Measurements from ENCODE around the gene CDHR4.

Gene CDHR4

GRCh38 chr3:49799761-49800160 is at the start of gene CDHR4:
Gene CDHR4 (minus strand): TSS chr3:49799873. CDS start chr3:49799812, 61 bp downstream.
- DNase-seq (ENCODE audit: low read depth): peak; percentile 88
- no peak for TF ChIP-seq CTCF (IDR thresholded peaks at IDR 0.05; ENCODE audit: insufficient read depth, low read depth, low read length, missing control alignments)
- H3K4me3 ChIP-seq (ENCODE audit: low read length): no peak within 1 kb of the TSS

- TF ChIP-seq CTCF (IDR thresholded peaks at IDR 0.05; ENCODE audit: insufficient read depth, low read depth, low read length, missing control alignments): no peak
- DNase-seq (ENCODE audit: low read depth): no peak
- H3K4me3 ChIP-seq (ENCODE audit: low read length): no peak overlapping the region
Measured at GRCh38 chr3:49845694-49846093, 46.0 kb upstream of the CDHR4 start.

- H3K4me3 ChIP-seq (ENCODE audit: low read length): no peak overlapping the region
- no peak for TF ChIP-seq CTCF (IDR thresholded peaks at IDR 0.05; ENCODE audit: insufficient read depth, low read depth, low read length, missing control alignments)
- DNase-seq (ENCODE audit: low read depth): no peak
Measured at GRCh38 chr3:49844464-49845183, 45.0 kb upstream of the CDHR4 start.

GRCh38 chr3:49842843-49843517 is 43.3 kb upstream of the CDHR4 start:
- TF ChIP-seq CTCF (IDR thresholded peaks at IDR 0.05; ENCODE audit: insufficient read depth, low read depth, low read length, missing control alignments): no peak
- no peak for DNase-seq (ENCODE audit: low read depth)
- H3K4me3 ChIP-seq (ENCODE audit: low read length): no peak overlapping the region

- no peak overlapping the region for H3K4me3 ChIP-seq (ENCODE audit: low read length)
- no peak for TF ChIP-seq CTCF (IDR thresholded peaks at IDR 0.05; ENCODE audit: insufficient read depth, low read depth, low read length, missing control alignments)
- DNase-seq (ENCODE audit: low read depth): no peak
Measured at GRCh38 chr3:49841806-49842205, 42.1 kb upstream of the CDHR4 start.

GRCh38 chr3:49841126-49841696 is 41.5 kb upstream of the CDHR4 start:
- DNase-seq (ENCODE audit: low read depth): peak; percentile 38
- TF ChIP-seq CTCF (IDR thresholded peaks at IDR 0.05; ENCODE audit: insufficient read depth, low read depth, low read length, missing control alignments): peak; percentile 38
- no peak overlapping the region for H3K4me3 ChIP-seq (ENCODE audit: low read length)
